Hematopoietic multipotent progenitor cell treated with erythropoietin and hydrocortisone succinate and interleukin-3 and kit ligand, for 4 days (in vitro differentiated cells): ENCODE results near the gene FAAP100.
"Not testable (repeated sequence)": the region's sequence is repeated elsewhere in the genome, so short reads cannot be mapped to it uniquely, and the experiment has no call there.

Experiments used
- DNase-seq: peaks from one replicate; pipeline ENCODE4 v3.0.0-alpha.2; 2015

The FAAP100 gene

GRCh38 chr17:81537343-81537855, 14.8 kb downstream of the FAAP100 start:
- peak; percentile 65 for DNase-seq

GRCh38 chr17:81536299-81537290, 15.6 kb downstream of the FAAP100 start:
- peak; percentile 64 for DNase-seq

- no peak for DNase-seq
Observed at GRCh38 chr17:81535480-81536298, 16.5 kb downstream of the FAAP100 start.

GRCh38 chr17:81535007-81535328, 17.2 kb downstream of the FAAP100 start:
- DNase-seq = no peak

- no peak for DNase-seq
Observed at GRCh38 chr17:81534157-81535006, 17.8 kb downstream of the FAAP100 start.

- DNase-seq = no peak
Observed at GRCh38 chr17:81533339-81534141, 18.6 kb downstream of the FAAP100 start.

GRCh38 chr17:81532490-81533287, 19.5 kb downstream of the FAAP100 start:
- no peak for DNase-seq

GRCh38 chr17:81531998-81532404, 20.2 kb downstream of the FAAP100 start:
- DNase-seq = not testable (repeated sequence)

GRCh38 chr17:81531013-81531412, 21.1 kb downstream of the FAAP100 start:
- DNase-seq = not testable (repeated sequence)

- no peak for DNase-seq
Observed at GRCh38 chr17:81529437-81529803, 22.7 kb downstream of the FAAP100 start.

GRCh38 chr17:81528651-81529436, 23.3 kb downstream of the FAAP100 start:
- DNase-seq = no peak

- DNase-seq = no peak
Observed at GRCh38 chr17:81528384-81528650, 23.8 kb downstream of the FAAP100 start.

GRCh38 chr17:81527591-81528383, 24.4 kb downstream of the FAAP100 start, which contains the start of gene FSCN2:
Gene FSCN2 (plus strand): TSS chr17:81528377. CDS start chr17:81528532, 155 bp downstream.
- DNase-seq = no peak

- DNase-seq = no peak
Observed at GRCh38 chr17:81526662-81527571, 25.2 kb downstream of the FAAP100 start.

- DNase-seq = no peak
Observed at GRCh38 chr17:81524865-81525159, 27.3 kb downstream of the FAAP100 start.

- no peak for DNase-seq
Observed at GRCh38 chr17:81524039-81524864, 27.9 kb downstream of the FAAP100 start.

- DNase-seq = no peak
Observed at GRCh38 chr17:81523402-81524038, 28.6 kb downstream of the FAAP100 start.
